Measurements from ENCODE around the gene KLC3.

Gene KLC3

GRCh38 chr19:45376045-45376724 lies 35.6 kb downstream of the KLC3 start:
- no peak for DNase-seq (ENCODE audit: low read depth)

- DNase-seq (ENCODE audit: low read depth), result no peak
These were observed 39.6 kb downstream of the KLC3 start for GRCh38 chr19:45380107-45380506.

GRCh38 chr19:45382426-45382825 lies 41.9 kb downstream of the KLC3 start:
- no peak for DNase-seq (ENCODE audit: low read depth)

- DNase-seq (ENCODE audit: low read depth), result no peak
These were observed 45.1 kb downstream of the KLC3 start for GRCh38 chr19:45385392-45386221.

GRCh38 chr19:45391346-45391745 lies 50.8 kb downstream of the KLC3 start:
- DNase-seq (ENCODE audit: low read depth), result no peak

- DNase-seq (ENCODE audit: low read depth), result no peak
These were observed 51.5 kb downstream of the KLC3 start for GRCh38 chr19:45391871-45392665.

- no peak for DNase-seq (ENCODE audit: low read depth)
These were observed 55.5 kb downstream of the KLC3 start for GRCh38 chr19:45395821-45396617.

GRCh38 chr19:45400192-45400591 lies 59.6 kb downstream of the KLC3 start:
- no peak for DNase-seq (ENCODE audit: low read depth)
